ENCODE data around the gene GRIK2.

Gene GRIK2

GRCh38 chr6:101458336-101458735 is 64.8 kb downstream of the GRIK2 start:
- no peak for DNase-seq

GRCh38 chr6:101458826-101459225 is 65.3 kb downstream of the GRIK2 start:
- no peak for DNase-seq

GRCh38 chr6:101462576-101462975 is 69.1 kb downstream of the GRIK2 start:
- DNase-seq, result no peak

DNA sequence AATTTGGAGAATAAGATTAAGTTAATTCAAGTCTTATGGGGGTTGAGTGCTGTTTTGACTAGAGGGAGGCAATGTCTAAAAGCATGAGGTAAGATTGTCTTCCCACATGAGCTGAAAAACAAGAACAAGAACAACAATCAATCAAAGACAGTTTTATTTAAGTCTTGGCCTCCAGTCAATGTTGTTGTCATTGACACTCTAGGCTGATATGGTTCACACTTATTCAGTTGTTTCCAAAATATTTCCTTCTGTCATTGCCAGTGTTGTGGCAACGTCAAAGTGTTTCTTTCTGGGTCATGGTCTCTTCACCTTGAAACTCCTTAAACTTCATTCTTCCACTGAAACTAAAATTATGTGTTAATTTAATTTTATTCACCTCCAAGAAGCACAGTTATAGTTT is 72.4 kb downstream of the GRIK2 start:
- no peak for DNase-seq

GRCh38 chr6:101477436-101477835 is 83.9 kb downstream of the GRIK2 start:
- DNase-seq, result no peak

DNA sequence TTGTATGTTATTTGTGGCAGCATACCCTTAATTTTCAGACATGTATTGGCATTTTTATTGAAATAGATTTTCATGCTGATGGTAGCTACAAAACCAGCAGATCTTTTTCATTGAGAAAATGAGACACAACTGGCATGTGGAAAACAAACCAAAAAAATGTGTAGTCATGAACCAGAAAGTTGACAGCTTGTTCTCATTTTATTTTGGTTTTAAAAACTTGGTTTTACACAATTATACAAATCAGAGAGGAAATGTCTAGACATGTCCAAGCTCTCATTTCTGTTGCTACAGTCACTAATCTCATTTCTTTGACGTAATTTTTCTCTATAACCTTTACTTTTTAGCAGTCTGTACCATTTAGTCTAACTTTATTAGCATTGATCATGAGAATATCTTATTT is 85.4 kb downstream of the GRIK2 start:
- DNase-seq, result no peak

DNA sequence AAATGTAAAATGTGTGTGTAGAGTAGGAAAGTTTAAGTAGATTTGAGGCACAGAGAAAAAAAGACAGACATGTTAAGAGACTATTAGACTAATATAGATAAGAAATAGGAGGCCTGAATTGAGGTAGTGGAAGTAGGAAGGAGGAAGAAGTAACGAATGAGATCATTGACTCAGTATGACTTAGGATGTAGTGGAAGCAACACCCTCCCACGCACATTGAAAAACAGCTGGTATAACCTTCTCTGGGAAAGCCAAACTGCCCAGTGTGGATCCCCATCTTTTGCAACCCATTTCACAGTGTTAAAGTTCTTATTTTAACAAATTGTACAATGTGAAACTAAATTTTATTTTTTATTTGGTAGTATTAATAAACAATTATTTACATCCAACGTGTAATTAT is 89.1 kb downstream of the GRIK2 start:
- DNase-seq, result no peak

DNA sequence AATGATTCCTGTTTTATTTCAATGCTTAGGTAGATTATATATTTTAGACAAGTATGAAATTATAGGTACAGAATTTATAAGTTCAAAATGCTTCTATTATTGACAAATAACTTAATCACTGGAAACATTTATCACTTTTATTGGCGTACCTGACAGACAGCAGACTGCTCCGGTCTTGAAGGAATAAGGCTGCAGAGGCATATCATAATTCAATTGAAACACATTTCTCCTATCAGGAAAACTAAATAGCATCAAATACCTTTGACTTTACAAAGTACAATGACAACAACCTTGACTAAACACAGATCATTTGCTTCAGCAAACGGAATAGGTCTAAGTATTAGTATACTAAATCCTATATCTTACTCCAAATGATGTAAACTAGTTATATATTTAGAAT is 91.3 kb downstream of the GRIK2 start:
- DNase-seq, result no peak

DNA sequence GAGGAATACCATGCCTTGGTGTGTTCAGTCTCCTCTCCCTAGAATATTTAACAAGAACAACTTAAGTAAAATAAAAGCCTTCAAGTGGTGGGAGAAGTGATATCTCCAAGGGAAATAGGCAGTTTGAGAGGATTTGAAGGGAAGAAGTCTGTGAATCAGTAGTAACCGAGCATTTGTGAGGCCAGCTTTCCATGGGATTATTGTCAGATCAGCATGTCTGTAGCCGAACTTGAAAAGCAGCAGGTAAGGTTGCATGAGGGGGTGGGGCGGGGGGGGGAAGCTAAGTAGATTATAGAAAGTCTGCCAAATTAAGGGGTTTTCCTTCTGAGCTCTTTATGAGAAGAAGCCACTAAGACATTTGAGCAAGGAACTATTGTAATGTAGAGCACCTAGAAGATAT is 92.6 kb downstream of the GRIK2 start:
- DNase-seq, result no peak

- no peak for DNase-seq
These were observed 93.2 kb downstream of the GRIK2 start for GRCh38 chr6:101486726-101487125.

DNA sequence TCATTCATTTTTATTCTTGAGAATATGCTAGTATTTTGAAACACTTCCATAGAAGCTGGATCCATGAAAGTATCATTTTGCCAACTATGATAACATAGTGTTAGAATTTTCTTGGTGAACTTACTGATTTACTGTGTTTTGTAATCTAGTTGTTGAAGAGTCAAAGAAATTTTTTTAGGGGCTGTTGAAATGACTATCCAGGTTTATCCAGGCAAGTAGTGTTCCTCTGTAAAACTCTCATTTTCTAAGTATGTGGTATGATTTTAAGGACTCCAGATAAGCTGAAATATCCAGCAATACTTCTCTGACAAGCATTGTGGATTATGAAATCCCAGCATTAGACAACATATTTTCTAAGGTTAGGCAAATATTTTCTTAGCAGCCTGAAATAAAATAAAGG is 95.9 kb downstream of the GRIK2 start:
- DNase-seq, result no peak

DNA sequence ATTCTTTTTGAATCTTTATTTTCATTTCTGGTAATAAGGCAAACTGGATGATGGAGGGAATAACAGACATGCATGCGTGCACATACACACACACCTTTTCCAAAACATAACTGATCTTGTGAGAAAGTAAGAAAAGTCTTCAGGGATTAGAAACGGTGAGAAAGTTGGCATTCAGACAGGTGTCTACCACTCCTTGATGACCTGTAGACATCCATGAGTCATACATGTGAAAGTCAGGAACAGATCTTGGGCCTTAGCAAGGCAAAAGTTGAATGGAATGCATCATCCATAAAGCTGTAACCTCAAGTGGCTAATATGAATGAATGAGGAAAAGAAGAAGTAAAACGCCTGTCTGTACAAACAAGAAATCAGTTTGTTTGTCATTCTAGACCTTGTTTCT is 97.3 kb downstream of the GRIK2 start:
- no peak for DNase-seq

DNA sequence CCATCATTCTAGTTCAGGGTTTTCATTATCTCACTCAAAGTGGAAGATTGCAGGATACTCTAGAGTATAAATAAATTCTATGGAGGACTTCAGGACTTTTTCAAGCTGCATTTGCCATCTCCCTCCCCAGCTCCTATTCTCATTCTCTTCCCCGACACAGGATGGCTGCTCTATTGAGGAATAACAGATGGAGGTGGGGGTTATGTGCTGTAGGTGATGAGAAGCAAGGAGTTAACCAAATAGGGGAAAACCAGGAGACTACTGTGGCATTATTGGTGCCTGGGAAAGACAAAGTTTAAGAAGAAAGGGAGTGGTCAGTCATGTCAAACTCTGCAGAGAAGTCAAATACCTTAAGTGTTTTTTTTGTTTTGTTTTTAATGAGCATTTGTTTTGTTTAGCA is 109.3 kb downstream of the GRIK2 start:
- DNase-seq, result no peak

DNA sequence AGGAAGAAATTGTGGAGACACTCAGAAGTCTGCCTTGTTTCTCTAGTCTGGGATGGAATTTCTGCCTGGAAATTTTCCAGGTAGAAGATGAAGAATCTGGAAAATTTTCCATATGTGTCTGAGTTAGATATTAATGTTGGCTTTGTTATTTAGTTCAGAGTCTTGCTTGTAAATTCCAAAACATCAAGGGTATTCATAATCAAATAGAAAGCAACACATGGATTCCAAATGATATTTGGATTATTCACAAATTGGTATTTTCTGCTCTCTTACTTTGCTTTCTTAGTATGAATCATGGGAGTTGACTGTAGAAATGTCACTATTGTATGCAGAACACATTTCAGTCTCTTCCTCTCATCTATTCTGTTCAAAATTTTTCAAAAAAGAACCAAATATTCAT is 116.0 kb downstream of the GRIK2 start:
- no peak for DNase-seq

DNA sequence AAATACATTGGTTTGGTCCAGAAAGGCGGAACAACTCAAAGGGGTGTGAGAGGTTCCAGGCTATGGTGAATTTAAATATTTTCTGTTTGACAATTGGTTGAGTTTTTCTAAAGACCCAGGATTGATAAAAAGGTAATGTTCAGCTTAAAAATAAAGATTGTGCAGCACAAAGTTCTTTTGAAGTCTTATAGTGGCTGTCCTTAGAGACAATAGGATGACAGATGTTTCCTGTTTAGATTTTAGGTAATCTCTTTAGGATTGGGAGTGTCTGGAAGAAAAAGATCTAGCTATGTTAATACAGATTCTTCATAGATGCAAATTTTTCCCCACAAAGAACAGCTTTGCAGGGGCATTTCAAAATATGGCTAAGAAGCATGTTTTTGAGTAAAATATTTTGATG is 119.7 kb downstream of the GRIK2 start:
- DNase-seq, result no peak

GRCh38 chr6:101516578-101516977 is 123.1 kb downstream of the GRIK2 start:
- DNase-seq, result no peak

DNA sequence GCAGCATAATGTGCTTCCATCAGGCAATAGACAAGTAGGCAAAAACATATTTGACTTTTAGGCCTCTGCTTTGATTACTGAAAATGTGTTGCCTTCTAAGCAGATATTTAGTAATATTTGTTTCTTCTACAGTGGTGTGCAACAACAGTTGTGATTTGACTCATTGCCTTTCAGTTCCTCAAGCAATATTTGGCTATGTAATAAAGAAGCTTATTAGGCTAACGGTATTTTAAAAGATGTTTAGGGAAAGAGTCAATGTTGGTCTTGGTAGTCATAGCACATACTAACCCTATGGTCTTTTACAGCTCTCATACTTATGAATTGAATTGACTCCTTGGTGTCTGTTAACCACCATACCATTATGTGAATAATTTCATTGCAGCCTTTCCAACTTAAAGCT is 124.1 kb downstream of the GRIK2 start:
- DNase-seq, result no peak

- DNase-seq, result no peak
These were observed 128.7 kb downstream of the GRIK2 start for GRCh38 chr6:101522254-101522653.

- DNase-seq, result no peak
These were observed 134.0 kb downstream of the GRIK2 start for GRCh38 chr6:101527467-101527866.

- DNase-seq, result no peak
These were observed 135.3 kb downstream of the GRIK2 start for GRCh38 chr6:101528801-101529200.

DNA sequence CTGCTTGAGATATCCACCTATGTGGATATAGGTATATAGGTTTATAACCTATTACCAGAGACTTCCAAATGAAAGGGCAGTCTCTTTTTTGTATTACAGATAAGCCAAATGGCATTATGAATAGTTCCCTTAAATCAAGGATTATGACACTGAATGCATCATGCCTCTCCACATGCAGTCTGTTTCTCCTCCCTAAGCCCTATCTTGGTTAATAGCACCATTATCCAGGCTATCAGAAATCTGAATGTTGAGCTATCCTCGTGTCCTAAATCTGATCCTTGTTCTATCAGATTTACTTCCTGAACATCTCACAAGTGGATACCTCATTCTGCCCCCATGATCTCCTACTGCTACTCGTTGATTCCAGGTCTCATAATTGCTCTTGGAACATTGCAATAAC is 138.0 kb downstream of the GRIK2 start:
- no peak for DNase-seq

- no peak for DNase-seq
These were observed 140.9 kb downstream of the GRIK2 start for GRCh38 chr6:101534386-101534785.

GRCh38 chr6:101534821-101535220 is 141.3 kb downstream of the GRIK2 start:
- DNase-seq, result no peak

GRCh38 chr6:101537753-101538316 is 144.3 kb downstream of the GRIK2 start:
- no peak for DNase-seq

GRCh38 chr6:101539510-101540245 is 146.2 kb downstream of the GRIK2 start:
- no peak for DNase-seq

Data from activated CD4-positive, alpha-beta T cell treated with anti-CD3 and anti-CD28 coated beads, Interleukin-2, amount 50 U/mL, for 1 hour (primary cell).